ENCODE measurements around the gene PDE4D.

The PDE4D gene

DNA sequence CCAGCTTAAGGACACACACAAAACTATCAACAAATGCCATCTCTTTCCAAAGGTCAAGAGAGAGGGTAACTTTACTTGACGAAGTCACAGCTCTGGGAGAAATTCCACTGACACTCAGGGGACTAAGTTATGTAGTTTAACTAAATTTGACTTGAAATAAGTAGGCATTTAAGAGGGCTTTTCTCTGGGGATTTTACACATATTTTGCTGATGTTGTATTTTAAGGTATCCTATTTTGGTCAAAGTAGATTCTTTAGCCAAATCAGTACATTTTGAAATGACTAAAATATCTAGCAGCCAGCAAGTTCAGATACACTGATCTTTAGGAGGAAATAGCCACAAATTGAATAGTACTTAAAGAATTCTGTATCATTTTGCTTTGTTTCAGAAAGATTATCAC, 652.0 kb downstream of the PDE4D start:
- Histone ChIP-seq H3K9me3 (ENCODE audit: severe bottlenecking) (no peaks in the 10 kb centered on the region), H3K27ac (no peak overlapping the region), H3K27me3 (ENCODE audit: insufficient read depth, low read depth, severe bottlenecking) (no peaks in the 10 kb centered on the region), H3K4me3 (ENCODE audit: low read depth, low read length) (no peak overlapping the region), H3K36me3 (no peaks in the 10 kb centered on the region)
- TF ChIP-seq, protein P1, sequence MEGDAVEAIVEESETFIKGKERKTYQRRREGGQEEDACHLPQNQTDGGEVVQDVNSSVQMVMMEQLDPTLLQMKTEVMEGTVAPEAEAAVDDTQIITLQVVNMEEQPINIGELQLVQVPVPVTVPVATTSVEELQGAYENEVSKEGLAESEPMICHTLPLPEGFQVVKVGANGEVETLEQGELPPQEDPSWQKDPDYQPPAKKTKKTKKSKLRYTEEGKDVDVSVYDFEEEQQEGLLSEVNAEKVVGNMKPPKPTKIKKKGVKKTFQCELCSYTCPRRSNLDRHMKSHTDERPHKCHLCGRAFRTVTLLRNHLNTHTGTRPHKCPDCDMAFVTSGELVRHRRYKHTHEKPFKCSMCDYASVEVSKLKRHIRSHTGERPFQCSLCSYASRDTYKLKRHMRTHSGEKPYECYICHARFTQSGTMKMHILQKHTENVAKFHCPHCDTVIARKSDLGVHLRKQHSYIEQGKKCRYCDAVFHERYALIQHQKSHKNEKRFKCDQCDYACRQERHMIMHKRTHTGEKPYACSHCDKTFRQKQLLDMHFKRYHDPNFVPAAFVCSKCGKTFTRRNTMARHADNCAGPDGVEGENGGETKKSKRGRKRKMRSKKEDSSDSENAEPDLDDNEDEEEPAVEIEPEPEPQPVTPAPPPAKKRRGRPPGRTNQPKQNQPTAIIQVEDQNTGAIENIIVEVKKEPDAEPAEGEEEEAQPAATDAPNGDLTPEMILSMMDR (IDR thresholded peaks at IDR 0.05; ENCODE audit: low read depth, low read length), result no peak
- no peak for DNase-seq

DNA sequence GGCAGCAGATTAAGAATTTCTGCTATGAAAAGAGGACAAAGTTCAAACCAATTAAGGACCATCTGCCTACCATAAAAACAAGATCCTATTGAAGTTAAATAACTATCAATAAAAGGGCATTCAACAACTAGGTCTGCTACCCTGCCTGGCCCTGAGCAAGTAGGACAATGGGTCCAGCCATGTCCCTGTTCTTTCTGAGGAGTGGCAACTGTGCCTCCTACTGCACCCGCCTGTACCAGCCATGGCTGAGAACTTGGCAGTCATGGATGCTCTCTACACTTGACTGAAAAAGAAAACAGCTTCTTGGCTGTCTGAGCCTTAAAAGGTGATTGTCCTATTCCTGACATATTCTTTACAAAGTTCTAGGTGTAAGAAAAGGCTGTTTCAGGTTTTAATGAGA, 652.4 kb downstream of the PDE4D start:
- TF ChIP-seq, protein P1 (IDR thresholded peaks at IDR 0.05; ENCODE audit: low read depth, low read length), result no peak

GRCh38 chr5:59238126-59238902, 655.2 kb downstream of the PDE4D start:
- no peak overlapping the region for H3K27ac ChIP-seq
- TF ChIP-seq, protein P1 (IDR thresholded peaks at IDR 0.05; ENCODE audit: low read depth, low read length), result no peak
- no peak for DNase-seq
- H3K4me3 ChIP-seq (ENCODE audit: low read depth, low read length), result no peak overlapping the region
- H3K36me3 ChIP-seq, result no peaks in the 10 kb centered on the region
- H3K9me3 ChIP-seq (ENCODE audit: severe bottlenecking), result no peaks in the 10 kb centered on the region
- no peaks in the 10 kb centered on the region for H3K27me3 ChIP-seq (ENCODE audit: insufficient read depth, low read depth, severe bottlenecking)

More for the DNA sequence above, 652.4 kb downstream of the PDE4D start:
- Histone ChIP-seq H3K9me3 (ENCODE audit: severe bottlenecking) (no peaks in the 10 kb centered on the region), H3K27me3 (ENCODE audit: insufficient read depth, low read depth, severe bottlenecking) (no peaks in the 10 kb centered on the region), H3K4me3 (ENCODE audit: low read depth, low read length) (no peak overlapping the region), H3K27ac (no peak overlapping the region), H3K36me3 (no peaks in the 10 kb centered on the region)
- no peak for DNase-seq

GRCh38 chr5:59236986-59237385, 656.5 kb downstream of the PDE4D start:
- TF ChIP-seq, protein P1 (IDR thresholded peaks at IDR 0.05; ENCODE audit: low read depth, low read length), result no peak
- Histone ChIP-seq H3K9me3 (ENCODE audit: severe bottlenecking) (no peaks in the 10 kb centered on the region), H3K4me3 (ENCODE audit: low read depth, low read length) (no peak overlapping the region), H3K27ac (no peak overlapping the region), H3K27me3 (ENCODE audit: insufficient read depth, low read depth, severe bottlenecking) (no peaks in the 10 kb centered on the region), H3K36me3 (no peaks in the 10 kb centered on the region)
- DNase-seq, result no peak

GRCh38 chr5:59236448-59236847, 657.1 kb downstream of the PDE4D start:
- TF ChIP-seq, protein P1 (IDR thresholded peaks at IDR 0.05; ENCODE audit: low read depth, low read length), result no peak
- no peak overlapping the region for H3K4me3 ChIP-seq (ENCODE audit: low read depth, low read length)
- H3K9me3 ChIP-seq (ENCODE audit: severe bottlenecking), result no peaks in the 10 kb centered on the region
- H3K27ac ChIP-seq, result no peak overlapping the region
- H3K36me3 ChIP-seq, result no peaks in the 10 kb centered on the region
- DNase-seq, result no peak
- H3K27me3 ChIP-seq (ENCODE audit: insufficient read depth, low read depth, severe bottlenecking), result no peaks in the 10 kb centered on the region

GRCh38 chr5:59234236-59234635, 659.3 kb downstream of the PDE4D start:
- Histone ChIP-seq H3K4me3 (ENCODE audit: low read depth, low read length) (no peak overlapping the region), H3K9me3 (ENCODE audit: severe bottlenecking) (no peaks in the 10 kb centered on the region), H3K36me3 (no peaks in the 10 kb centered on the region), H3K27me3 (ENCODE audit: insufficient read depth, low read depth, severe bottlenecking) (no peaks in the 10 kb centered on the region), H3K27ac (no peak overlapping the region)
- no peak for DNase-seq
- TF ChIP-seq, protein P1 (IDR thresholded peaks at IDR 0.05; ENCODE audit: low read depth, low read length), result no peak
